Testis (tissue), 2 donors: ENCODE data around the gene OR10T2.

Experiments
- CTCF ChIP-seq, 3 experiments: fragments of 450-650 bp in 2 of 3; fragments of 200-600 bp in 1 of 3; sonication (generic) in 1 of 3; IDR thresholded peaks; one replicate each; pipeline ENCODE4 v1.5.1; 2016 to 2019; ENCODE audit warnings: antibody characterized with exemption in 3 of 3, mild to moderate bottlenecking in 2 of 3, moderate library complexity in 1 of 3
- POLR2A ChIP-seq: fragments of 450-650 bp; IDR thresholded peaks from one replicate; pipeline ENCODE4 v1.6.1; 2017; ENCODE audit warnings: antibody characterized with exemption, mild to moderate bottlenecking, moderate library complexity

- TF ChIP-seq CTCF (IDR thresholded peaks at IDR 0.05), result no peak
- TF ChIP-seq POLR2A, result no peak
Measured at GRCh38 chr1:158356616-158357015, 42.6 kb downstream of the OR10T2 start.
